OCI-M1 (cell line): ENCODE measurements around the gene RNF20.
A peak's percentile ranks its signal among the peaks of the same experiment; 100 is the strongest.
"Not testable (repeated sequence)": the region's sequence is repeated elsewhere in the genome, so short reads cannot be mapped to it uniquely, and the experiment has no call there.

Experiments
- DNase-seq: peaks from one replicate; lab custom pipeline; 2025; lab: John Stamatoyannopoulos, UW

Gene RNF20

GRCh38 chr9:101530076-101530711 lies 3.5 kb upstream of the RNF20 start:
- peak; percentile 92 for DNase-seq

GRCh38 chr9:101536351-101536750 lies 2.7 kb downstream of the RNF20 start:
- no peak for DNase-seq

GRCh38 chr9:101536938-101537337 lies 3.3 kb downstream of the RNF20 start:
- peak; percentile 33 for DNase-seq

- no peak for DNase-seq
These were observed 6.4 kb downstream of the RNF20 start for GRCh38 chr9:101540069-101540468.

GRCh38 chr9:101543098-101543735 lies 9.6 kb downstream of the RNF20 start:
- DNase-seq: no peak

- DNase-seq: not testable (repeated sequence)
These were observed 15.9 kb downstream of the RNF20 start for GRCh38 chr9:101549472-101550098.

GRCh38 chr9:101561740-101562139 lies 28.1 kb downstream of the RNF20 start:
- DNase-seq: no peak

GRCh38 chr9:101562966-101563365 lies 29.3 kb downstream of the RNF20 start:
- DNase-seq: no peak

- no peak for DNase-seq
These were observed 30.6 kb downstream of the RNF20 start for GRCh38 chr9:101564252-101564651.

- DNase-seq: peak; percentile 80
These were observed 33.5 kb downstream of the RNF20 start for GRCh38 chr9:101566904-101567724.

GRCh38 chr9:101567725-101568350 lies 34.2 kb downstream of the RNF20 start:
- DNase-seq: peak; percentile 10

GRCh38 chr9:101569741-101570501 lies 36.3 kb downstream of the RNF20 start:
- DNase-seq: peak; percentile 93

GRCh38 chr9:101571114-101571513 lies 37.5 kb downstream of the RNF20 start:
- DNase-seq: peak; percentile 42

- DNase-seq: no peak
These were observed 38.7 kb downstream of the RNF20 start for GRCh38 chr9:101572316-101572715.

- no peak for DNase-seq
These were observed 41.2 kb downstream of the RNF20 start for GRCh38 chr9:101574731-101575333.

- peak; percentile 35 for DNase-seq
These were observed 44.7 kb downstream of the RNF20 start for GRCh38 chr9:101578378-101578777.

- DNase-seq: peak; percentile 32
These were observed 46.3 kb downstream of the RNF20 start for GRCh38 chr9:101579711-101580545.

- no peak for DNase-seq
These were observed 48.9 kb downstream of the RNF20 start for GRCh38 chr9:101582553-101582952.

GRCh38 chr9:101585740-101586139 lies 52.1 kb downstream of the RNF20 start:
- peak; percentile 22 for DNase-seq

- peak; percentile 30 for DNase-seq
These were observed 53.0 kb downstream of the RNF20 start for GRCh38 chr9:101586651-101587050.
